Ovary (tissue), 3 donors: ENCODE results near the gene CLDN7.

Experiments used
- CTCF ChIP-seq, 3 donors: fragments of 450-650 bp in 2 of 3; fragments of 200-600 bp in 1 of 3; IDR thresholded peaks; one replicate each; pipeline versions ENCODE4 v1.5.1 to v1.8.0; 2016 to 2022; ENCODE audit warnings: antibody characterized with exemption in 3 of 3, mild to moderate bottlenecking in 1 of 3
- EP300 ChIP-seq: sonication (generic); formaldehyde crosslinking; IDR thresholded peaks from one replicate; pipeline ENCODE4 v1.6.1; 2017; ENCODE audit warnings: antibody characterized with exemption
- POLR2A ChIP-seq: fragments of 450-650 bp; IDR thresholded peaks from one replicate; pipeline ENCODE4 v1.6.1; 2017; ENCODE audit warnings: antibody characterized with exemption, mild to moderate bottlenecking, moderate library complexity
- donor health status: DM: no; HTN: no; CAD: no.

- no peak for TF ChIP-seq CTCF (IDR thresholded peaks at IDR 0.05)
- no peak for TF ChIP-seq POLR2A
- no peak for TF ChIP-seq EP300
These were observed 44.9 kb downstream of the CLDN7 start for GRCh38 chr17:7217113-7217987.
